GM21717 (cell line): ENCODE data around the gene COL4A1.

Experiments
- ATAC-seq: cut with Tn5 transposase; IDR thresholded peaks from one replicate; pipeline ENCODE4 v1.9.1; 2021; ENCODE audit warnings: mild to moderate bottlenecking, moderate library complexity; ENCODE audit not compliant: unreplicated experiment

Gene COL4A1

DNA sequence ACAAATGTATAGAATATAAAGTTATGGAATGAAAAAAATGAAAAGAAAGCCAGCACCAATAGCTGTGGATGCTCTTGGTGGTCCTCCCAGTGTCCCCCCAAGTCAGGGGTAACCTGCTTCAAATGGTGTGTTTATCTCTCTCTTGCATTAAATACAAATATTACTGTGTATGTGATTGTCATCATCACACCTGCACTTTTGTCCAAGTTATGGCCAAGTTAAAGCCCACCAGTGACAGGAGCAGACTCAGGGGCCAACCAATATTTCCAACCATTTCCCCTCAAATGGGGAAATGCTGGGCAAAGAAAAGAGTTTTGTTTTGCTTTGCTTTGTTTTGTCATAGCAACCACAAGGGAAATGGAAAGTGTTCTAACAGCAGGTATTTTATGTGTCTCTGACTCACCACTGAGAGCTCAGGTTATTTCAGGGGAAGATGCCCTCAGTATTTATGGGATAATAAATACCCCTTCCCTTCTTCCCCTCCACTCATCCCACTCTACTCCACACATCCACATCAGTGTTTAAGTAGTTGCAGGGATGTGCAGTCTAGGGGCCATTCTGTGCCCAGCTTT is 133.6 kb downstream of the COL4A1 start:
- no peak for ATAC-seq

DNA sequence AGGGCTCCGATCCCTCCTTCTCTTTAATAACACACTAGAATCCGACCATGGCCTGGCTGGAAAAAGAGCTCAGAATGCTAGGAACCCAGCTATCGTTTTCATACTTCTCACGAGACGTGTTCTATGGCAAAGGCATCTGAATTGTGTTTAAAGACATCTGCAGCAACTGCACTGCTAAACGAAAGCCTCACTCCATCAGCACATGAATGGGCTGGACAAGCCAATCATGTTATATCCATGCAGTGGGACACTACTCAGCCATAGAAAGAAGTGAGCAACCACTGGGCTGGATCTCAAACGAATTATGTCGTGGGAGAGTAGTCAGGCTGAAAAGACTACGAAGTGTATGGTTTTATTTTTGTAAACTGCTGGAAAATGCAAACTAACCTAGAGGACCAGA is 136.1 kb downstream of the COL4A1 start:
- no peak for ATAC-seq

DNA sequence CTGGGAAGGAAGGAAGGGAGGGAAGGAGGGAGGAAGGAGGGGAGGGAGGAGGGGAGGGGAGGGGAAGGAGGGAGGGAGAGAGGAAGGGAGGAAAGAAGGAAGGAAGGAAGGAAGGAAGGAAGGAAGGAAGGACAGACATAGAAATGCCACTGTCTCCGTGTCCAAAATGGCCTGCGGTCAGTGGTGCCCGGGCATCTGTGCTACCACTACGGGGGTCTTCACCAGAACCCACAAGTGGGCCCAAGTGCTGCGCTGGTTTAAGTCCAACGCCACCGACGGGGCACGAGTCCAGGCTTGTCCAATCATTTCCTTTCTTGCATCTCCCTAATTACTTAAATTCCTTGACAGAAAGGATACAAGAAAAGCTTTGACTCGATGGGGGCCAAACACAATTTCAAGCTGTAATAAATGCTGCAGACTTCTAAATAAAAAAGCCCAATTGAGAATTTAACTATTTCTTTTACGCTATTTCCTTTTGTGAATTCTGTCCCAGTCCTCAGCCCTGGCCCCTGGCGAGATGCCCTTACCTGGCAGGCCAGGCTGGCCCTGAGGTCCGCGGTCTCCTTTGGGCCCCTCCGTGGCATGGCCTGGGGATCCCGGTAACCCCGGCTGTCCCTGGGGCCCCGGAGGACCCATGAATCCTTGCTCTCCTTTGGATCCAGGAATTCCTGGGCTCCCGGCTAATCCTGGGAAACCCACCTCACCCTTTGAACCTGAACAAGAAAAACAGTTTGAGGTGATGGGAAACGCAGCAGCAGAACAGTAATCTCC is 136.8 kb downstream of the COL4A1 start:
- ATAC-seq, result no peak

DNA sequence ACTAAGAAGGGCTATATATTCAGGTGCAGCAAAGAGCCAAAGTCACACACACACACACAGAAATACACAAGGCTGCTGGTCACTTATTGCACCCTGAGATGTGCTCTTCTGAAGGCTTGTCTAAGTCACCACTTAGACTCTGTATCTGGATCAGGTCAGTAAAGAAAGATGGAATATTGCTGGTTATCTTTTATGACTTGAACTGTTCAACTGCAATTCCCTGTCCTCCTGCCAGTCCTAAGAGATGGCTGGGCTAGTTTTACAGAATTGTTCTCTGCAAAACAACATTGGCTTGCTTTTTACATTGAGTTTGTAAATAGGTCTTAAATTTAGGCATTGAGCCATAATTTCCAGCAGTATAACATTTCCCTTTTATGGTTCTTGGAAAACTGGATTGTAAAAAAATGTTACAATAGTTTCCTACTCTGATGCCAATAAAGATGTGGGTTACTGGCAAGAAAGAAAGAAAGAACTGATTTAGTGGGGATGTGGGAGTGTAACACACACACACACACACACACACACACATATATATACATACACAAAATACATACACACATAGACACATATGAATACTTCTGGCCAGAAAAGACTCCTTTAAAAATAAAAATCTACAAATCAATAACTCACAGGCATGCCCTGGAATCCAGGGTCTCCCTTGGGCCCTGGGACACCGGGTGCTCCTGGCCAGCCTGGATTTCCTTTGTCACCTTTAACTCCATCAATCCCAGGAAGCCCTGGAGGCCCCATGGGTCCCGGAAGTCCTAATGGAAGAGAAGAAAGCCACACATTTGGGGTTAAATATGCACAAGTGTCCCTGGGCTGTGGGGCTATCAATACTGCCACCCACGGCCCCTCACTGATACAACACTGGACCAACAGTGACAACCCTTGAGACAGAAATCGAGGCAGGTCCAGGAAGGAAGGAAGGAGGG is 137.7 kb downstream of the COL4A1 start:
- no peak for ATAC-seq

DNA sequence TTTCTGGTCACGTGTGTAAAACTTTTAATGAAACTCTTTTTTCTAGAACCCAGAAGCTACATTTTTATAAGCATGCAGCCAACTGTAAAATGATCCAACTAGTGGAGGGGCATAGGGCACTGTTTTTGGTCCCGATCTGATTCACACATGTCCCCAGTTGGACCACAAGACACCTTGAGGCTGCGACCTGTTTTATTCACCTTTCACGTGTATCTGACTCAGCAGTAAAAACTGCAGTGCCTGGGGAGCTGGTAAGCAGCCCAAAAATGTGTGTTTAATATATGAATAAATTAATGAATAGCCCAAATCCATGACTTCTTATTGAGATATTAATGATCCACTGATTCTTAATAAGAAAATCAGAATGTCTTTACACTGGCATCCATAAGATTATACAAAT is 140.4 kb downstream of the COL4A1 start:
- no peak for ATAC-seq

DNA sequence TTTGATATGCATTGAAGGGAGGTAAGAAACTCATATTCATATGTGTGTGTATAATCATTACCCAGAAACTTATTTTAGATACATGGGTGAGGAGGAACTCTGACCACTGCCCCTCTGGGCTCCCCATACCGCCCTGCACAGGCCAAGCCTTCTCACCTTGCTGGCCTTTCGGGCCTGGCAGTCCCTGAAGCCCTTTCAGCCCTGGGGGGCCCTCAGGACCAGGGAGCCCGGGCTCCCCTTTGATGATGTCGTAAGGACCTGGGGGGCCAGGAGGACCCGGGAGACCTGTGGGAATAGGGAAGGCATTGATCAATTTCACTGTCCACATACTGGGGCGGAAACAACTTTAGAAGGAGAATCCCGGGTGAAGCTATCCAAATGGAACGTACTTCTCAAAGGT is 142.3 kb downstream of the COL4A1 start:
- ATAC-seq, result no peak

DNA sequence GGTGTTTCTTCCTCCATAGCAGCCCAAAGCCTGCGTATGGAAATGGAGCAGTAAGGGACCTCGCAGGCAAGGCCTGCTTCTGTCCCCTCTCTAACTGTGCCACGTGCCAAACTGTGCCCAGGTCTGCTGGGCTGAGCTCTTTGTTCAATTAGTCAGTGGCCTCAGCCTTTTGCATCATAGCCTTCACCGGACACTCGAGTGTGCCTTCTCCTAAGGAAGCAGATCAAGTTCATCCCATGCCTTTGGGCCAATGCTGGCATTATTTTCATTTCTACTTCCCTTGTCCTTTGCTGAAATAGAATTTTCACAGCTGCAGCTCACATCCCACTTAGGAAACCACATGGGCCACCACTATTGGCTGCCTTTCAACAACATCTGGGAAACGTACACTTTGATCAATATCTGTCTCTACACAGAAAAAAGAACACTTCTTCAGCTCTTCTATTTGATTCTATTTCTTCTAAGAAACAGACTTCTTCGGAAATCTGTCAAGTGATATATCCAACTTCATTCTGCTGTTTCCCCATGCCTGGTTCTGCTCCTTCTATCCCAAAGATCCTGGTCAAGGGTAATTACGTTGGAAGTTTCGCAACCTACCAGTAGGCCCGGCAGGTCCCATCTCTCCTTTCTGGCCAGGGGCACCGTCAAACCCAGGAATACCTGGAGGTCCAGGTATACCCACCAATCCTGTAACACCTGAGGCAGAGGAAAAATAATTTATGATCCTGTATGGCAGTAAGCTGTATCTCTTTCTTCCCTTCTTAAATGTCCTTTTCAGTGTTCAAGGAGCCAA is 143.9 kb downstream of the COL4A1 start:
- ATAC-seq, result no peak

DNA sequence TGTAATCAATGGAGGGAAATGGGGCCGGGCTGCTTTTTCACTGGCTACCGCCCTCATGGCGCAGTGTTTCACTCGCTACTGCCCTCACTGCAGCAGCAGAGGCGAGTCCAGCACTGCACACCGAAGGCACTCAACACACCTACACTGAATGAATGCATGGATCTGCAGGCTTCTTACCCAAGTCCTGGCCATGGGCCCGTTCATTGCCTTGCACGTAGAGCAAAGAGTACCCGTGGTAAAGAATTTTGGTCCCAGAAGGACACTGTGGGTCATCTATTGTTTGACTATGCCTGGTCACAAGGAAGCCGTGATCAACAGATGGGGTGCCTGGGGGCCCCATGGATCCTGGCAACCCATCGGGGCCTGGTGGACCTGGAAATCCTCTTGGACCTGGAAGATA is 144.9 kb downstream of the COL4A1 start:
- ATAC-seq, result no peak

DNA sequence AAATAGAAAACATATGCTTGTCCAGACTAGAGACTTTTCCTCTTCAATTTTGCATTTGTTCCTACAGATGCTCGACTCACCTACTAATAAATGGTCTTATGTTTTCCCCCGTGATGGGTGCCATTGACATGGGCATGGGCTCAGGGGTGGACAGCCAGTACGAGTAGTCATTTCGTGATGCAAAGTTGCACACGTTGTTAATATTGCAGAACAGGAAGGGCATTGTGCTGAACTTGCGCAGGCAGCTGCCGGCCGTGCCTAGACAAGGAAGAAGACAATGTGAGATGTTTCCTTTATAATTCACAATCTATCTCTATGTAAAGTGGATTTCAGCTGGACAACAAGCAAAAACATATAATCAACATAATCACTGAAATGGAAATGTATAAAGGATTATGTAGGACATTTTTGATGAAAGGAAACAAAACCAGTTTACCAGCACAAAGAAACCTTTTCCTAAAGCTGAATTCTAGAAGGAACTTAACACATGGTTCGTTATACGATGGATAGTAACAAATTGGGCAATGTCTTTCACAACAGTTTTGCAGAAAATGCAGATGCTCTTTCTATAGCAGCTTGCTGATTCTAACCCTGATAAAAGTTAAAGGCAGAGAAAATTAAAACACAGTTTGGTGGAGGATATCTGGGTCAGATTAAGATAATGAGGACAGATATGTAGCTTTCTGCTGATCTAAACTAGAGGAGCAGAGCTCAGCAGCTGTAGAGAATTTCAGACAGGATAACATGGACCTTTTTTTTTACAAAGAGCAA is 145.7 kb downstream of the COL4A1 start:
- no peak for ATAC-seq

DNA sequence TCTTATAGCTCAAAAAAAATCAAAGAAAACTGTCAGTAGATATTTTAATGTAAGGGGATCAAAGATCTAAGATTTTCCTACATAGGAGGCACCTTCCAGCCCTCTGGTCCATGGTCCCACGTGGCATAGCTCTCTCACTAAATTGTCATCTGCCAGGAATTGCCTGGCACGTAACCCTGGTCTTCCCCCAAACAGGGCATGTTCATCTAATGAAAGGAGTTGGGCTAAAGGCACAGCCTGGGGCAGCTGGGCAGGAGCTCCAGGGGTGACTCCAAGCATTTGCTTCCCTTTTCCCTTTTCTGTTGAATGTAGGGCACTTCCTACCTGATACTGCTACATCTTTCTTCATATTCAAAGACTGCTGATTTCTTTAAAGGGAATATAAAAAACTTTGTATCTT is 148.7 kb downstream of the COL4A1 start:
- ATAC-seq, result no peak

DNA sequence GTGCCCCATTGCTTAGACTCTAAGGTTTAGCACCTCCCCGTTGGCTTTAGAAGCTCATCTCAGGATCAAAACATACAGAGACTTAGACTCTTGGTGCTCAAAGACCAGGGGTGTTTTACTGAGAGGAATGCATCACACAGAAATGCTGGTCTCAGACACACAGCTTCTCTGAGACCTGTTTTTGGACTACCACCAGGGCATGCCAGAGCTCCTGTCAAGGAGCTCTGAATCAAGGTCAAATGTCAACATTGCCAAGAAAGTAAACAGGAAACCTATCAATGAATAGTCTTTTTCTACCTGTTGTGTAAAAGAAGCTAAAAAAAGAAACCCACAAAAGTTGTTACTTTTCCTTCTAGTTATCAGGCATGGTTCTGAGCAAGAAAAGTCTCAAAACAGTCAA is 149.2 kb downstream of the COL4A1 start:
- no peak for ATAC-seq

DNA sequence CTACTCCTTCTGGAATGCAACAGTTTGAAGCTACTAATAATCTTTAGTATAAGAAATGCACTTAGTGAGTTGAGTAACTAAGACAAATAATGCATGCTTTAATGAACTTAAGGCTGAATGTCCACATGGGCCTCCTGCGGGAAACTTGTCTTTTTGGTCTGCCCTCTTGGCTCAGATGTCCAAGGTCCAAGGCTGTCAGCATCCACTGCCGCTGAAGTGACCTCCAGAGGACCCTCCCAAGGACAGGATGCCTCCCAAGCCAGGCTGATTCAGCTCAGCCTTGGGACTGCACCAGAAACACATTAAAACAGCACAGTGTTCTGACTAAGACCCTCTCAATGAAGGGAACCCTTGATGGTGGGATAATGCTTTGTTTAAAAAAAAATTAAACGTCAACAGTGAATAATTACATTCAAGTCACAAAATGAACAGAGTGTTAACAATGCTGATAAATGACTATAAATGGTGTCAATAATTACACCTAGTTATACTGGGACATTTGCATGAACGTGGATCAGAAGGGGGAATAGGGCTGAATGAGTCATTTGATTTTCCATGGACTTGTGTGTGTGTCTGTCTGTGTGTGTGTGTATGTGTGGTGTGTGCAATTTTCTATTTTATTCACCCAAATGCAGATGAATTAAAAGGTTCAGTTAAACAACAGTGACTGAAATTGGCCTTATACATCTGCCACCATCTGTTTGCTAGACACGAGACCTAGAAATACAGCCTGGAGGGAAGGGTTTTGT is 150.5 kb downstream of the COL4A1 start:
- ATAC-seq, result no peak

DNA sequence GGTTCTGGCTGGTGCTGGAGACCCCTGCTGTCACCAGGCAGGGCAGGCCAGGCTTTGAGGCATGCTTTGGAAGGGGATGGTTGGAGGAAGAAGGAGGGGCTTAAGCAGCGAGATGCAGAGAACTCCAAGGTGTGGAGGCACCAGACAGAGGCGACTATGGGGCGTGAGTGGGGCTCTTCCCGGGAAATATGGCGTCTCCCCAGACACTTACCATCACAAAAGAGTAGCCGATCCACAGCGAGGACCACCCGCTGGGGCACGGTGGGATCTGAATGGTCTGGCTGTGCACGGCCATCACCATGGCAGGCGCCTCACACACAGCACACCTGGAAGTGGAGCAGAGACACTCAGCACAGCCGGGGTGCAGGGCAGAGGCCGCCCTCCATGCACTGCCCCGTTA is 151.9 kb downstream of the COL4A1 start:
- ATAC-seq, result no peak

DNA sequence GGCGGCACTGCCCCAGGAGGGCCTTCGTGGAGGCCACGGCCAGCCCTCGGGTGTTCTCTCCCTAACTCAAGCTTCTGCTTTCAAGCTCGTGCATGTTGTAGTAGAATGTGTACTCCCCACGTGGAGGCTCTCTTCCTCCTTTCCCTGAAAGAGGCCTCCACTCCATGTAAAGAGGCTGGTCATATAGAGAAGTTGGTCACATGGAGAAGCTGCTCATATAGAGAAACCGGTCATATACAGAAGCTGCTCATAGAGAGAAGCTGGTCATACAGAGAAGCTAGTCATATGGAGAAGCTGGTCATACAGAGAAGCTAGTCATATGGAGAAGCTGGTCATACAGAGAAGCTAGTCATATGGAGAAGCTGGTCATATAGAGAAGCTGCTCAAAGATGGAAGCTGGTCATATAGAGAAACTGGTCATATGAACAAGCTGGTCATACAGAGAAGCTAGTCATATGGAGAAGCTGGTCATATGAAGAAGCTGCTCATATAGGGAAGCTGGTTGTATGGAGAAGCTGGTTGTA is 152.5 kb downstream of the COL4A1 start:
- no peak for ATAC-seq

DNA sequence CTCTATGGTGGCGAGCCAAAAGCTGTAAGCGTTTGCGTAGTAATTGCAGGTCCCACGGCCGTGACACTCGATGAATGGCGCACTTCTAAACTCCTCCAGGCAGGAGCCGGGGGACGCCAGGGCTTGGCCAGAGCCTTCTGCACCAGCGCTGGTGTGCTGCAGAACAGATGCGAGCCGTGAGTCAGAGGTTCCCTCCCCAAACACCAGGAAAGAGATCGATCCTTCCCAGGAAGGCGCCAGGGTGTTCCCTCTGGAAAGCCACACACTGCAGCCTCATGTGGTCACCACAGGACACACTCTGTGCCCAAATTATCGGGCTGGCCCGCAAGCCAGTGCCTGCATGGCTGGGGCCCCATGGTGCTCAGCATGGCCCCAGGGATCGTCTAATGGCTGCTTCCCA is 154.6 kb downstream of the COL4A1 start:
- ATAC-seq, result no peak

DNA sequence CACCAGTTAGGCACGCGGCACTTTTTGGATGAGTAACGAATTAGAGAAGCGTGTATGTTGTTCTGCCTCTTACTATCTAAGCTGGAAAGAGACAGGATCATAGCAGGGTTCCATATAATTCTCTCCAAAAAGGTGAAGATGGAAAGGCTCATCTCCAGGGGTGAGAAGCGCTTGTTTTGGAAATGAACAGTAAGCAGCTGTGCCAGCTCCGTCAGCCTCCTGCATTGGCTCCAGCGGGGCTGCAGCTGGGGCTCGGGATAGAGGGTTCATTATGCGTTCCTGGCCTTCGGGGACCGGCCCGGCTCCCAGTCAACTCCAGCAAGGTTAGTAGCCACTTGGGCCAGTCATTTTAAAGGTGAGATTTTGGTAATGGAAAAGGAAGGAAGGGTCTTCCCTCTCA is 155.5 kb downstream of the COL4A1 start:
- ATAC-seq, result no peak

DNA sequence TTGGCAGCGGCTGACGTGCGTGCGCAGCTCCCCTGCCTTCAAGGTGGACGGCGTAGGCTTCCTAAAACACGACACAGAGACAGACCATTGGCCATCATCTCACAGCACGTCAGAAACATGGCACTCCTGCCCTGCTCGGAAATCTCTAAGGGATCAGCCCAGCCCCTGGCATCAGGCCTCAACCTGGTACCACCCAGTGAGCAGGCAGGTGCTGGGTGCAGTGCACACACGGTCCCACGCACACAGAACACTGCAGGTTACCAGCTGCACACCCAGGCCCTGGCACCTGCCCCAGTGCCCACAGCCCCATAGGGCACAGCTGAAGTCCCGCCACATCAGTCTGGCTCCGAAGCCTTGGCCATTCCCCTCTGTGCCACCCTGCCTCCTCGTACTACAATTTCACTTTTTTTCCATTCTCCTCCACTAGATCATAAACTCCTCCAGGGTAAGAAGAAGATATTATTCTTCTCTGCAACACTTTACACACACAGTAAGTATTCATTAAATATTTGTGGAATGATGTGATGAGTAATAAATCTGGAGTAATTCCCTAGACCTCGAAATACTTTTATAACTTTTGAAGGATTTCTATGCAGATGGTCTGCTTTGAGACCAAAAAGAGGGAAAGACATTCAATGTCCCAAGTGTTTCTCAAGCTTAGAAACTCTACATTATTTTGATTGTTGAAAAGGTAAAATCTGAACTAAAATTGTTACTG is 156.4 kb downstream of the COL4A1 start:
- ATAC-seq, result no peak

DNA sequence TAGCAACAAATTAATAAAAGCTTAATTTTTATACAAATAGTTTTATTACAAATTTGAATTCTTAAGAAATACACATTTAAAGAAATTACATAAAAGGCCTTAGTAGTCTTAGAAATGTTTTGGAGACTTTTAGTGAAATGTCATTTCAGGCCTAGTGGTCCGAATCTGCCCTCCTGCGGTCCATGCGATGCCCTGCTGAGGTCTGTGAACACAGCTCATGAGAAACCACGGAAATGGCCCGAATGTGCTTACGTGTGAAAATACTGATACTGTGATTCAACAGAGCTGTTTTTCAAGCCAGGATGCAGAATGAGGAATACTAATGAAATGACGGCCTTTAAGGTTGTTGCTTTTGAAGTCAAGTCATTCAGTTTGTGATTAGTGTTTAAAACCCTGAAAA is 157.9 kb downstream of the COL4A1 start:
- ATAC-seq, result no peak

DNA sequence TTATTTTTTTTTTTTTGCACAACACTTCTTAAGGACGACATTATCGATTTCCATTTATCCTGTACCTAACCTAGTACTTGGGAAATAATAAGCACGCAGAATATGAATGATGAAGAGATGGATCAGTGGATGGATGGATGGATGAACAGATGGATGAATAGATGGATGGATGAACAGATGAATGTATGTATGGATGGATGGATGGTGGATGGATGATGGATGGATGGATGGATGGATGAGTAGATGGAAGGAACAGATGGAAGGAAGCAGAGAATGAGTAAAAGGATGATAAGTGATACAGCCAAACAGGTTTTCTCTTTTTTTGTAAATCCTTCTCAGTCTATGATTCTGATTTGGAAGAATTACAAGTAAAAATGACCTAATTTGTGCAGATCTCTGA is 166.9 kb downstream of the COL4A1 start:
- no peak for ATAC-seq
